Testis (tissue), 2 donors: ENCODE measurements around the gene CDCP1.

Source experiments
- POLR2A ChIP-seq: fragments of 450-650 bp; IDR thresholded peaks from one replicate; pipeline ENCODE4 v1.6.1; 2017; ENCODE audit warnings: antibody characterized with exemption, mild to moderate bottlenecking, moderate library complexity
- TF ChIP-seq, protein P1 (sequence below), 3 experiments: fragments of 450-650 bp in 2 of 3; fragments of 200-600 bp in 1 of 3; sonication (generic) in 1 of 3; IDR thresholded peaks; one replicate each; pipeline ENCODE4 v1.5.1; 2016 to 2019; ENCODE audit warnings: antibody characterized with exemption in 3 of 3, mild to moderate bottlenecking in 2 of 3, moderate library complexity in 1 of 3

DNA sequence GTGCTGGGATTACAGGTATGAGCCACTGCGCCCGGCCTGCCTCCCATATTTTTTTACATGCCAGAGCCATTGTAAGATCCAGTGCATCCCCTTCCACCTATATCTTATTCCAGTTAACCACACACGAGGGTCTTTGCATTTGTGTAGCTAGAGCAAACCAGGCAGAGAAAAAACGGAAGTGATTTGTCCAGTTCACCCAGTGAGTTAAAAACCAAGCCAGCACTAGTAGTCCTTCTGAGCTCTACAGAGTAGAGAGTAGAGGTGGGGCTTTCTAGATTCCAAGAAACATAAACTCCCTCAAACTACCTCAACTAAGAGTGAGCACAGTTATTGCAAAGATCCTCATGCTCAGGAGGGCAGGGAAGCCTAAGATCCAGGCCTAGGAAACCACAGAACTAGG lies 45.2 kb upstream of the CDCP1 start:
- TF ChIP-seq, protein P1, sequence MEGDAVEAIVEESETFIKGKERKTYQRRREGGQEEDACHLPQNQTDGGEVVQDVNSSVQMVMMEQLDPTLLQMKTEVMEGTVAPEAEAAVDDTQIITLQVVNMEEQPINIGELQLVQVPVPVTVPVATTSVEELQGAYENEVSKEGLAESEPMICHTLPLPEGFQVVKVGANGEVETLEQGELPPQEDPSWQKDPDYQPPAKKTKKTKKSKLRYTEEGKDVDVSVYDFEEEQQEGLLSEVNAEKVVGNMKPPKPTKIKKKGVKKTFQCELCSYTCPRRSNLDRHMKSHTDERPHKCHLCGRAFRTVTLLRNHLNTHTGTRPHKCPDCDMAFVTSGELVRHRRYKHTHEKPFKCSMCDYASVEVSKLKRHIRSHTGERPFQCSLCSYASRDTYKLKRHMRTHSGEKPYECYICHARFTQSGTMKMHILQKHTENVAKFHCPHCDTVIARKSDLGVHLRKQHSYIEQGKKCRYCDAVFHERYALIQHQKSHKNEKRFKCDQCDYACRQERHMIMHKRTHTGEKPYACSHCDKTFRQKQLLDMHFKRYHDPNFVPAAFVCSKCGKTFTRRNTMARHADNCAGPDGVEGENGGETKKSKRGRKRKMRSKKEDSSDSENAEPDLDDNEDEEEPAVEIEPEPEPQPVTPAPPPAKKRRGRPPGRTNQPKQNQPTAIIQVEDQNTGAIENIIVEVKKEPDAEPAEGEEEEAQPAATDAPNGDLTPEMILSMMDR (IDR thresholded peaks at IDR 0.05), result no peak
- no peak for TF ChIP-seq POLR2A
